GM21367 (cell line): ENCODE measurements around the gene BCL2L11.
"Not testable (repeated sequence)": the region's sequence is repeated elsewhere in the genome, so short reads cannot be mapped to it uniquely, and the experiment has no call there.

Source experiments
- ATAC-seq: cut with Tn5 transposase; IDR thresholded peaks from one replicate; pipeline ENCODE4 v1.9.1; 2021; ENCODE audit not compliant: unreplicated experiment

The BCL2L11 gene

GRCh38 chr2:111120253-111121027 lies at the start of gene BCL2L11:
TSS of gene BCL2L11 (plus strand) at chr2:111120914. CDS start at chr2:111123746, 2,832 bp downstream.
- ATAC-seq: peak; percentile 53

GRCh38 chr2:111071600-111072171 lies 49.0 kb upstream of the BCL2L11 start:
- ATAC-seq: no peak

- no peak for ATAC-seq
These were observed 48.4 kb upstream of the BCL2L11 start for GRCh38 chr2:111072220-111072871.

DNA sequence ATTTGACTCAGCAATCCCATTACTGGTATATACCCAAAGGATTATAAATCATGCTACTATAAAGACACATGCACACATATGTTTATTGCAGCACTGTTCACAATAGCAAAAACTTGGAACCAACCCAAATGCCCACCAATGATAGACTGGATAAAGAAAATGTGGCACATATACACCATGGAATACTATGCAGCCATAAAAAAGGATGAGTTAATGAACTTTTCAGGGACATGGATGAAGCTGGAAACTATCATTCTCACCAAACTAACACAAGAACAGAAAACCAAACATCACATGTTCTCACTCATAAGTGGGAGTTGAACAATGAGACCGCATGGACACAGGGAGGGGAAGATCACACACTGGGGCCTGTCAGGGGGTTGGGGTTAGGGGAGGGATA lies 38.1 kb upstream of the BCL2L11 start:
- not testable (repeated sequence) for ATAC-seq

DNA sequence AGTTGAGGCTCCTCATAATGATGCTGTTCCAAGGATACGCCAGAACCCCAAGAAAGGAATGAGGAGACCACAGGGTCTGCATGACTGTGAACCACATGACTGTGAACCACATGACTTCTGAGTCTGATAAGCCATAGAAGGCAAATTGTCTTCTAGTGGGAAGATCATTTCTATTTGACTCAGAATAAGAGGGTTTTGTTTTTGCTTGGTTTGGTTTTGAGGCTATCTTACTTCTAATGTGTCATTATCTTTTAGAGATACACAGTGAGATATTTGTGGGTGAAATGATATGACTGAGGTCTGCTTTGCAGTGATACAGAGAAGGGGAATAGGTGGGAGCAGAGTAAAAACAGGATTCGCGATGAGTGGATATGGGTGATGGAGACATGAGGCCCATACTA lies 28.9 kb upstream of the BCL2L11 start:
- no peak for ATAC-seq

GRCh38 chr2:111094691-111095090 lies 26.0 kb upstream of the BCL2L11 start:
- no peak for ATAC-seq

DNA sequence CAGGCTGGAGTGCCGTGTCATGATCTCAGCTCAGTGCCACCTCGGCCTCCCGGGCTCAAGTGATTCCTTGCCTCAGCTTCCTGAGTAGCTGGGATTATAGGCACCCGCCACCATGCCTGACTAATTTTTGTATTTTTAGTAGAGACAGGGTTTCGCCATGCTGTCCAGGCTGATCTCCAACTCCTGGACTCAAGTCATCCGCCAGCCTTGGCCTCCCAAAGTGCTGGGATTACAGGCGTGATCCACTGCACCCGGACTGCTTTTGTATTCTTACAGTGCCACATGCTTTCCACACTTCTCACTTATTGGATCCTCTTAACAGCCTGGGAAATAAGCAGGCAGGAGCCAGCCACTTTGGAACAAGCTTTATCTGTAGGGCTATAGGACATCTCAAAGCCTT lies 25.3 kb upstream of the BCL2L11 start:
- ATAC-seq: no peak

GRCh38 chr2:111099402-111099801 lies 21.3 kb upstream of the BCL2L11 start:
- no peak for ATAC-seq

GRCh38 chr2:111100087-111100764 lies 20.5 kb upstream of the BCL2L11 start:
- ATAC-seq: no peak

DNA sequence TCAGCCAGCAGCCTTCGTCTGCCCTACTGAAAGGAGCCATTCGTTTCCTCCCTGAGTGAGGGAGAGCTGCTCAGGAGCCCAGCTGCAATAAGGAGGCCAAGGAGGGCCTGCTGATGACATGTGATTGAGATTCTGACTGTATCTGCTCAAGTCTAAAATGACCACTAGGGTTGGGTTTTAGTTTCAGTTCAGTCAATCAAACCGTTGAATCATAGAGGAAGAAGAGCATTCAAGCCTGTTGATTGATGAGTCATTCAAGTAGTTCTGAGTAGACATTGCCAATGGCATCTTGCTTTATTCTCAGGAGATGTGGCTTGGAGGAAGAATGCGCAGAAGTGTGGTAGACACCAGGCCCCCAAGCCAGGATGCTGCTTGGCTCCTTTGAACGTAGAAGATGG lies 19.9 kb upstream of the BCL2L11 start:
- ATAC-seq: peak; percentile 82

- no peak for ATAC-seq
These were observed 19.1 kb upstream of the BCL2L11 start for GRCh38 chr2:111101592-111101991.

DNA sequence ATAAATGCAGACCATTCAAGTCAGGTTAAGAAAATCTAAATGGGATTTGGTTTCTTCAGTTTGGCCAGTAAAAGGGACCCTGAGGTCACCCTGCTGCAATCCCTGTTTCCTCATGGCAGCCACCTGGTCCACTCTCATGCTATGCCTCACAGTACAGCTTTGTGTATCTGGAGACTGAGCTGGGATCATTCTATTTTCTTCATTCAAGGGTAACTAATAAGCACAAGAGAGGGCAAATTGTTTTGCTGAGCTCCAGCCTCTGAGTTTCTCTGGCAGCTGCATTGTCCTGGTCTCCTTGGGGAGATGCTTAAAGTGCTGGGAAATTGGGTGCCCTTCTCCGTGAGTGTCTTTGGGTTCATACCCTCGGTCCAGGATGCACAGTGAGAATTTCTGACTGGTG lies 18.5 kb upstream of the BCL2L11 start:
- no peak for ATAC-seq

- ATAC-seq: no peak
These were observed 14.8 kb upstream of the BCL2L11 start for GRCh38 chr2:111105926-111106325.

GRCh38 chr2:111106706-111107105 lies 14.0 kb upstream of the BCL2L11 start:
- ATAC-seq: no peak

GRCh38 chr2:111108745-111109271 lies 11.9 kb upstream of the BCL2L11 start:
- ATAC-seq: no peak

- no peak for ATAC-seq
These were observed 9.5 kb upstream of the BCL2L11 start for GRCh38 chr2:111111101-111111755.

DNA sequence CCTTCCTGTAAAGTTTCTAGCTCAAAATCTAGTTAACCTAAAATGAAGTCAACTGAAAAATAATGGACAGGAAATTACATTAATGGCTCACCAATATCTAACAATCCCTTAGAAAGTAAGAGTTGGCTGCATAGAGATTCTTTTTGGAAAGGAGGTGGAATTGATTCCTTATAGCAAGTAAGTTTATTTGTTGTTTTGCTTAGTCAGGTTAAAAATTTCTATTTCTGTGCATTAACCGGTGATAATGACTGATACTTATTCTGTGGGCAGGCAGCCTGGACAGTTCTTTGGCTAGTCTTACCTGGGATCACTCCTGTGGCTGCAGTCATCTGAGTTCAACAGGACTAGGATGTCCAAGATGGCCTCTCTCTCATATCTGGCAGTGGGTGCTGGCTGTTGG lies 6.9 kb upstream of the BCL2L11 start:
- no peak for ATAC-seq

DNA sequence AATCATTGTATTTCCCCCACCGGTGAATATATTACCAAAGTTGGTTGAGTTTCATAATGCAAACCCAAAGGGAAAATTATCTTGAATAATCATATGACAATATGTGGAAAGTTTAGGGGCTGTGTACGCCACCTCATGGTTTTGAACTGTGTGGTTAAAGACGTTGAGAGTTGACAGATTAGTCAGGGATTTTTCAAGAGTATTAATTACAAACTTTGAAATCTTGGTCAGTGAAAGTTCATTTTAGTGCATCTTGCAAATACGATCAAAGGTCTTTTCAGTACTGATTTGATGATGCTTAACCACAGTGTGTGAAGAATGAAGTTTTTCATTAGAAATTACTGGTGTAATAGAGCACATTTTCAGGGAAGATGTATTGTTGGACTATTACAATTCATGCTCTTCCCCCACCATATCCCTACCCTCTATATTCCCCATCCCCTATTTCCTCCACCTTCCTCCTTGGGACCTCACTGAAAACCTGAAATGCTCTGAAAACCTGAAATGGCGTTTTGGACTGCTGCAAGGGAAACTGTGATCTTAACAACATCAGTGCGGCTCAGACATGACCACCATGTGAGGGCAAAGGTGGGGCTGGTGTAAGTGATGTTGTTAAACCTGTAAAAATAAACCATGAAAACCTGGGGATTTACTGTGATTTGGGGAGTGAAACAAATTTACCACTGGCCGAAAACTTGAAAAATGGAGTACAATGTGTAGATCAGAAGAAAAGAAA lies 4.5 kb upstream of the BCL2L11 start:
- no peak for ATAC-seq

- ATAC-seq: no peak
These were observed 3.7 kb upstream of the BCL2L11 start for GRCh38 chr2:111116843-111117597.
